Stimulated activated CD8-positive, alpha-beta memory T cell treated with anti-CD3 and anti-CD28 coated beads, Interleukin-4, amount 100 ng/mL, for 1 hour (primary cell): Measurements from ENCODE around the gene EPO.

Experiments
- DNase-seq, 2 donors: peaks; one replicate each; pipeline ENCODE4 v3.0.0-alpha.2; 2020; ENCODE audit warnings: low read depth in 2 of 2, low spot score in 1 of 2

EPO gene

GRCh38 chr7:100682991-100683658 is 37.1 kb upstream of the EPO start:
- no peak for DNase-seq

- DNase-seq: no peak
These were observed 36.4 kb upstream of the EPO start for GRCh38 chr7:100683659-100684533.

- DNase-seq: no peak
These were observed 35.7 kb upstream of the EPO start for GRCh38 chr7:100684534-100685042.

GRCh38 chr7:100685049-100685605 is 35.1 kb upstream of the EPO start:
- DNase-seq: no peak

GRCh38 chr7:100685631-100686145 is 34.6 kb upstream of the EPO start:
- DNase-seq: no peak

GRCh38 chr7:100686201-100686821 is 34.0 kb upstream of the EPO start:
- no peak for DNase-seq

GRCh38 chr7:100686822-100687211 is 33.5 kb upstream of the EPO start:
- DNase-seq: no peak

GRCh38 chr7:100687261-100687660 is 33.0 kb upstream of the EPO start:
- no peak for DNase-seq

GRCh38 chr7:100687751-100688300 is 32.4 kb upstream of the EPO start:
- no peak for DNase-seq

- DNase-seq: no peak
These were observed 31.9 kb upstream of the EPO start for GRCh38 chr7:100688326-100688860.

- no peak for DNase-seq
These were observed 30.8 kb upstream of the EPO start for GRCh38 chr7:100689230-100690135.

- peak in 1 of 2 donors; percentile 63 for DNase-seq
These were observed 28.3 kb upstream of the EPO start for GRCh38 chr7:100691676-100692577.

GRCh38 chr7:100692578-100692961 is 27.7 kb upstream of the EPO start:
- no peak for DNase-seq

GRCh38 chr7:100693312-100694097 is 26.8 kb upstream of the EPO start:
- no peak for DNase-seq

- peak in 1 of 2 donors; percentile 46 for DNase-seq
These were observed 26.0 kb upstream of the EPO start, which contains the start of gene GIGYF1 for GRCh38 chr7:100694098-100694745. Gene GIGYF1 (minus strand): TSS chr7:100694250. CDS start chr7:100688238, 6,012 bp downstream.

GRCh38 chr7:100696123-100696521 is 24.1 kb upstream of the EPO start:
- no peak for DNase-seq

- DNase-seq: no peak
These were observed 21.2 kb upstream of the EPO start for GRCh38 chr7:100699018-100699417.
